ENCODE results near the gene PECR.
A peak's percentile ranks its signal among the peaks of the same experiment; 100 is the strongest.

Gene PECR

DNA sequence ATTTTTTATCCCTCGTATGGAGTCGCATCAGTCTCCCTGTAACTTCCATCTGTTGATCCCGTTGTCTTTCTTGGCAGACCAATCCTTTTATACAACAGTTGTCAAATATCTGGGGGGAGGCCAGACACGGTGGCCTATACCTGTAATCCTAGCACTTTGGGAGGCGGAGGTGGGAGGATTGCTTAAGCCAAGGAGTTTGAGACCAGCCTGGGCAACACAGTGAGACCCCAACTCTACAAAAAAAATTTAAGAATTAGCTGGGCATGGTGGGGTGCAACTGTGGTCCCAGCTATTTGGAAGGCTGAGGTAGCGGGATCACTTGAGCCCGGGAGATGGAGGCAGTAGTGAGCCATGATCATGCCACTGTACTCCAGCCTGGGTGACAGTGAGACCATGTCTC, 29.5 kb upstream of the PECR start:
- H3K4me3 Mint-ChIP-seq = peak overlapping the region; percentile 63 to 97
- DNase-seq (no peak), ATAC-seq (replicated peaks) (no peak)
- peak overlapping the region; percentile 9 for H3K27ac Mint-ChIP-seq
- peaks cover 40 to 51% of the 10 kb centered on the region in 2 donors for H3K36me3 Mint-ChIP-seq
- H3K9me3 Mint-ChIP-seq = peaks cover 0 to 2% of the 10 kb centered on the region in 2 donors
- H3K27me3 Mint-ChIP-seq = no peaks in the 10 kb centered on the region
- peaks cover 39 to 59% of the 10 kb centered on the region in 2 donors for H3K4me1 Mint-ChIP-seq

DNA sequence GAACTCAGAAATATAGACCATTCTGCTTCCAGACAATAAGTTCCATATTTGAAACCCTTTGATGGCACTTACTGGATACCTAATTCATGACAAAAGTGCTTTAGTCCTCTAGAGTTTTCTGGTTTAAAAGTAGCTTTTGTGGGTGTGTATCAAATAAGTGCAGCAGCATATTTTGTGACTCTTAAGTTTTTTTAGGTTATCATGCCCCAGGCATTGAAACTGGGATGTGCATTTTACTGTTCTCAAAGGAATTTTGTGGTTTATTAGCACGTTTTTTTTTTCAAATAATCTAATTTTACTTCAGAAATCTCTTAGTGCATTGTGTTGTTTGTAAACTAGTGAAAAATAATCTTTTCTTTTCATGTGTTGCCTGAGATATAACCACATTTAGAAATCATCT, 29.0 kb upstream of the PECR start:
- Mint-ChIP-seq H3K4me1 (peaks cover 39 to 57% of the 10 kb centered on the region in 2 donors), H3K4me3 (peak overlapping the region; percentile 97 to 99), H3K27me3 (peaks cover 3% of the 10 kb centered on the region in 2 donors), H3K9me3 (peaks cover 0 to 2% of the 10 kb centered on the region in 2 donors), H3K27ac (peak overlapping the region; percentile 51), H3K36me3 (peaks cover 38 to 49% of the 10 kb centered on the region in 2 donors)
- ATAC-seq (replicated peaks) (no peak), DNase-seq (no peak)

DNA sequence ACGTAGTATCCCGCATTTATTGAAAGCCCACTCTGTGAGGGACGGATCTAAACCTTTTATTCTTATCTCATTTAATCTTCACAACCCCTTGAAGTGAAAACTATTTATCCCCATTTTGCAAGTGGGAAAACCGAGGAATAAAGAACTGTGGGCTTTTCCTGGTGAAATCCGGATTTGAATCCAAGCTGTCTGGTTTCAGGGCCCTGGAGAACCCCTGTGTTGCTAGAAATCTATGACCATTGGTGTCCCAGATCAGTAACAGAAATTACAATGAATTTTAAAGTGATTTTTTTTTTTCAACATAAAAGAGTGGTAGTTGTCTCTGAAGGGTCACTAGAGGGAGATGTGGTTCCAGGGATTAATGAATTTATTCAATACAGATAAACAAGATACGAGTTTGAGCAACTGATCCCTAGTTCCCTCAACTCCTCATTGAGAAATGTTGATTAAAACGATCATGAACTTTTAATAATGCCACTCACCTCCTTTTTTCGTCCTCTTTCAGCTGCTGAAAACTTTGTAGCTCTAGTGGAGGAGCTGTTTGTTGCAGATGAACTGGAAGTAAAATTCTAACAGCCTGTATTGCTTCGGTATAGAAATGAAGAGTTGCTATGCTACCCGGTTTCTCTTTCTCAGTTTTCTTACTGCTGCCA, 28.5 kb upstream of the PECR start:
- no peak for DNase-seq
- ATAC-seq (replicated peaks) = no peak
- peaks cover 5 to 8% of the 10 kb centered on the region in 2 donors for H3K27me3 Mint-ChIP-seq
- peak overlapping the region; percentile 97 to 99 for H3K4me3 Mint-ChIP-seq
- peak overlapping the region; percentile 99 for H3K27ac Mint-ChIP-seq
- H3K9me3 Mint-ChIP-seq = peaks cover 0 to 2% of the 10 kb centered on the region in 2 donors
- peaks cover 37 to 53% of the 10 kb centered on the region in 2 donors for H3K4me1 Mint-ChIP-seq
- H3K36me3 Mint-ChIP-seq = peaks cover 37 to 45% of the 10 kb centered on the region in 2 donors

DNA sequence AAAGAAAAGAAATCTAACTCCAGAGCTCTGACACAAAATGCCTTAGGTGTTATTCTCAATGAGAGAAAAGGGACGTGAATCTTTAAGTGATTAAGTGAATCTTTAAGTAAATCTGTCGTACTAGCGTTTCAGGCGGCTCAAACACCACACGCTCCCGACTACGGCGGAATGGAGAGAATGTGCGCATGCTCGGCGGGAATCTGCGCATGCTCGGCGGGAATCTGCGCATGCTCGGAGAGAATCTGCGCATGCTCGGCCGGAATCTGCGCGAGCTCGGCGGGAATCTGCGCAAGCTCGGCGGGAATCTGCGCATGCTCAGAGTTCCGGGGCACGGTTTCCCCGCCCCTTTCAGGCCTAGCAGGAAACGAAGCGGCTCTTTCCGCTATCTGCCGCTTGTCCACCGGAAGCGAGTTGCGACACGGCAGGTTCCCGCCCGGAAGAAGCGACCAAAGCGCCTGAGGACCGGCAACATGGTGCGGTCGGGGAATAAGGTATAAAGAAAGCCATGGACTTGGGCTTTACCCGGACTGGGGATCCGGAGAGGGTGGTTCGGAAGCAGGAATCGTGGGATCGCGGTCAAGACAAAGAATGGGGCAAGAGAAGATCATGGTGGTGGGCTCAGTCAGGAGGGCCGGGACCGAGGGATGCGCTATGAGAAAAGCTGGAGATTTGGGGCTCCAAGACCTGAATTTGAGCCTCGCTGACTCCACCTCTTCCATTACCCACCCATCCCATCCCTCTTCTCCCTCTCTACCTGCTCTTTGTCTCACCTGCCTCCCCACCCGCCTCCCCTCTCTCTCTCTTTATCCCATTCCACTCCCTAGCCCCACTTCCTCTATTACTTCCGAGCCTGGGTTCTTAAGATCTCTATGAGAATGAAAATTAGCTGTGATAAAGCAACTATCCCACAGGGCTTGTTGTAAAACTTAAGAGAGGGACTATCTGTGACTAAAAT, 27.6 kb upstream of the PECR start, which contains the start of gene XRCC5:
TSS of gene XRCC5 (plus strand) at position 382 of the 955 bp plus-strand sequence. CDS start at position 471, 89 bp downstream.
- peaks cover 5 to 10% of the 10 kb centered on the region in 2 donors for H3K27me3 Mint-ChIP-seq
- H3K4me1 Mint-ChIP-seq = peaks cover 29 to 45% of the 10 kb centered on the region in 2 donors
- peaks cover 0 to under 1% of the 10 kb centered on the region in 2 donors for H3K9me3 Mint-ChIP-seq
- H3K4me3 Mint-ChIP-seq = peak within 1 kb of the TSS; percentile 97 to 99
- H3K27ac Mint-ChIP-seq = peak within 1 kb of the TSS; percentile 99
- H3K36me3 Mint-ChIP-seq = peaks cover 28 to 37% of the 10 kb centered on the region in 2 donors
- ATAC-seq (replicated peaks) = peak; percentile 85 to 89
- peak; percentile 95 for DNase-seq

DNA sequence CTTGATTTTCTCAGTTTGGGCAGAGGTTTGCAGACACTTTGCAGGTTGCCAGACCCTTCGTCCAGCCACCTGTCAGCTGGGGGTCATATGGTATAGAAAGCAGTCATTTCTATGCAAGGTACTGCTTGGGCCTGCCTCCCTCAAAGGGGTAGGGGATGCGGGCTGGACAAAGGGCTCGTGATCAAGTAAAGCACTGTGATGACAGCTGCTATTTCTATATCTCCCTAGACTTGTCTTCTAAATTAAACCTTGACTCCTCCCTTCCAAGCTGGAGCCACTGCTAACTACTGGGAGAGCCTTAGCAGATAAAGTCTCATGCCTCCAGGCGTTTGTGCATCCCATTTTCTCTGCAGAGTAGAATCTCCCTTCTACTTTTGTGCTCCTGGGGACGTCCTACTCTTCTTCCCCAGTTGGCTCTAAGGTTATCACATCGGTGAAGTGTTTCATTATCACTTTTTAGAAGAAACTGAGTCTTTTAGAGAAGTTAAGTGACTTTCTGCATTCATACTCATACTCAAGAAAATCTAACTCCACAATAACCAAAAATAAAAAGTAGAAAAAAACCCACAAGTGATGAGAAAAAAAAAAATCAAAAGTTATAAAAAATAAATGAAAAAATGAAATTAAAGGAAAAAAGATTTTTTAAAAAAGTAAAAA, 26.8 kb upstream of the PECR start:
- ATAC-seq (replicated peaks) = no peak
- Mint-ChIP-seq H3K27me3 (peaks cover 5 to 10% of the 10 kb centered on the region in 2 donors), H3K4me1 (peaks cover 23 to 36% of the 10 kb centered on the region in 2 donors), H3K9me3 (no peaks in the 10 kb centered on the region), H3K27ac (peak overlapping the region; percentile 99), H3K36me3 (peaks cover 21 to 29% of the 10 kb centered on the region in 2 donors), H3K4me3 (peak overlapping the region; percentile 97 to 99)
- no peak for DNase-seq

DNA sequence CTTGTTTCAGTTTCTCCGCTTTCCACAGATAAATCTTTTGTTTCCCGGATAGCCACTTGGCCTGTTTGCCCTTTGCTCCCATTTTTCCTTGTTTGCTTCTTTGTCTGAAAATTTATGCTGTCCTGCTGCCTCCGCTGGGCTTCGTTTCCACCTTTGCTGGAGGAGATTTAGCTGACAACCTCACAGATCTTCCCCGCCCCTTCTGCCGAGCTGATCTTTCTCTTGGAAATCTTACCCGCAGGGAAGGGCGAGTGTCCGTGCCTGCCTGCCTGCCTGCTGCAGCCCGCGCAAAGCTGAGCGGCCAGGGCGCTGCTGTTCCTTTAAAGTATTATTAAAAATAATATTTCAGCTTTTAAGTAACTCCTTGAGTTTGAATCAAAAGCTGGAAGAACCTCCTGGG, 26.2 kb upstream of the PECR start:
- Mint-ChIP-seq H3K27ac (peak overlapping the region; percentile 56), H3K4me3 (no peak overlapping the region)

DNA sequence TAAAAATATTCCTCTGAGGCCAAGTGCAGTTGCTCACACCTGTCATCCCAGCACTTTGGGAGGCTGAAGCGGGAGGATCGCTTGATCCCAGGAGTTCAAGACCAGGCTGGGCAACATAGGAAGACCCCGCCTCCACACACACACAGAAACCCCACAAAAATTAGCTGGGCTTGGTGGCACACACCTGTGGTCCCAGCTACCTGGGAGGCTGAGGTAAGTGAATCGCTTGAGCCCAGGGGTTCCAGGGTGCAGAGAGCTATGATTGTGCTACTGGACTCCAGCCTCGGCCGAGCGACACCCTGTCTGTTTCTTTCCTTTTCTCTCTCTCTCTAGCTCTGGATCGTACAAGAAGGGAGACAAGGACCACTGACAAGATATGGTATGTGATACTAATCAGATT, 25.7 kb upstream of the PECR start:
- H3K27ac Mint-ChIP-seq = peak overlapping the region; percentile 25
- peaks cover 5 to 10% of the 10 kb centered on the region in 2 donors for H3K27me3 Mint-ChIP-seq
- peaks cover 13 to 25% of the 10 kb centered on the region in 2 donors for H3K4me1 Mint-ChIP-seq
- H3K9me3 Mint-ChIP-seq = no peaks in the 10 kb centered on the region
- H3K36me3 Mint-ChIP-seq = peaks cover 10 to 18% of the 10 kb centered on the region in 2 donors
- no peak for ATAC-seq (replicated peaks)
- DNase-seq = no peak
- no peak overlapping the region for H3K4me3 Mint-ChIP-seq

More for the DNA sequence above, 26.2 kb upstream of the PECR start:
- no peak for ATAC-seq (replicated peaks)
- Mint-ChIP-seq H3K36me3 (peaks cover 15 to 22% of the 10 kb centered on the region in 2 donors), H3K4me1 (peaks cover 16 to 30% of the 10 kb centered on the region in 2 donors), H3K27me3 (peaks cover 5 to 10% of the 10 kb centered on the region in 2 donors), H3K9me3 (no peaks in the 10 kb centered on the region)
- DNase-seq = no peak

DNA sequence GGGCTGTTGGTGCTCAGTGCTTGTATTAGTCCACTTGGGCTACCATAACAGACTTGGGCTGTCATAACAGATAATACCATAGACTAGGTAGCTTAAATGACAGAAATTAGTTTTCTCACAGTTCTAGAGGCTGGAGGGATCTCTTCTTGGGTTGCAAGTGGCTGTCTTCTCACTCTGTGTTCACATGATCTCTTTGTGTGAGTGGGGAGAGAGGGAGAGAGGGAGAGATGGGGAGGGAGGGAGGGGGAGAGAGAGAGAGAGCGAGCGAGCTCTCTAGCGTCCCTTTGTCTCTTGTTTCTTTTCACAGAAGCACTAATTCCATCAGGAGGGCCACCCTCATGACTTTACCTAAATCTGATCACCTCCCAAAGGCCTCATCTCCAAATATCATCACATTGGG, 23.1 kb upstream of the PECR start:
- Mint-ChIP-seq H3K27me3 (peaks cover 5 to 10% of the 10 kb centered on the region in 2 donors), H3K4me1 (peaks cover 3 to 10% of the 10 kb centered on the region in 2 donors), H3K9me3 (no peaks in the 10 kb centered on the region), H3K36me3 (peaks cover 11 to 13% of the 10 kb centered on the region in 2 donors), H3K27ac (no peak overlapping the region), H3K4me3 (no peak overlapping the region)
- DNase-seq = no peak
- no peak for ATAC-seq (replicated peaks)

DNA sequence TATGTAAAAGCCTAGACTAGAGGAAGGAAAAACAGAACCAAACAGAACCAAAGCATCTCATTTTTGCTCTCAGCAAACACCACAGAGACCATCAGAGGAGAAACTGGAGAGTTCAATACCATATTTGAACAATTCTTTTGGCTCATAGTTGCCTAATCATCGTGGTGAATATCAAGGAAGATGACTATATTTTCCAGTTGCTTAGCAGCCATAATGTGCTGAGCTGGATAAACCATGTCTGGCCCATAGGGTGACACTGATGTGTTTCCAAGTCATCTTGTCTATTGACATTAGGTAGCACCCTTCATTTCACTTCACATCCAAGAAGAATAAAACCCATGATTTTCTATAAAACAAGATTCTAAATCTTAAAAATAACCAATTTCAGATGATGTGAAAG, 21.6 kb upstream of the PECR start:
- no peak overlapping the region for H3K27ac Mint-ChIP-seq
- peaks cover 5 to 10% of the 10 kb centered on the region in 2 donors for H3K27me3 Mint-ChIP-seq
- DNase-seq (no peak), ATAC-seq (replicated peaks) (no peak)
- H3K4me3 Mint-ChIP-seq = no peak overlapping the region
- no peaks in the 10 kb centered on the region for H3K4me1 Mint-ChIP-seq
- no peaks in the 10 kb centered on the region for H3K9me3 Mint-ChIP-seq
- H3K36me3 Mint-ChIP-seq = peaks cover 6 to 10% of the 10 kb centered on the region in 2 donors

DNA sequence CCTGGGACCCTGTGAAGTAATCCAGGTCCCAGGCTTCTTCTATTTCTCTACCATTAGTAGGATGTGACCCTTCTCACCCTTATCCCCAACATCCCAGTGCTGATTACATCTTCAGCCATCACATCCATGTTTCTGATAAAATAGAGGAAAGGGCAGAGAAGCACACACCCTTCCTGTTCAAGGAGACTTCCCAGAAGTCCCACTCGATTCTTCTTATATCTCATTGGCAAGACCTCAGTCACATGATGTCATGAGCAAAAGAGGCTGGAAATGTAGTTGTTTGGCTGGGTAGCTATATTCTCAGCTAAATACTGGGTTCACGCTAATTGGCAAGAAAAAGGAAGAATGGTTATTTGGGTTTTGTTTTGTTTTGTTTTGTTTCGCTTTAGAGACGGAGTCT, 19.5 kb upstream of the PECR start:
- Mint-ChIP-seq H3K36me3 (peaks cover 6 to 10% of the 10 kb centered on the region in 2 donors), H3K27me3 (peaks cover 5 to 10% of the 10 kb centered on the region in 2 donors), H3K4me1 (no peaks in the 10 kb centered on the region), H3K9me3 (no peaks in the 10 kb centered on the region), H3K27ac (no peak overlapping the region), H3K4me3 (no peak overlapping the region)
- DNase-seq = no peak
- ATAC-seq (replicated peaks) = no peak

DNA sequence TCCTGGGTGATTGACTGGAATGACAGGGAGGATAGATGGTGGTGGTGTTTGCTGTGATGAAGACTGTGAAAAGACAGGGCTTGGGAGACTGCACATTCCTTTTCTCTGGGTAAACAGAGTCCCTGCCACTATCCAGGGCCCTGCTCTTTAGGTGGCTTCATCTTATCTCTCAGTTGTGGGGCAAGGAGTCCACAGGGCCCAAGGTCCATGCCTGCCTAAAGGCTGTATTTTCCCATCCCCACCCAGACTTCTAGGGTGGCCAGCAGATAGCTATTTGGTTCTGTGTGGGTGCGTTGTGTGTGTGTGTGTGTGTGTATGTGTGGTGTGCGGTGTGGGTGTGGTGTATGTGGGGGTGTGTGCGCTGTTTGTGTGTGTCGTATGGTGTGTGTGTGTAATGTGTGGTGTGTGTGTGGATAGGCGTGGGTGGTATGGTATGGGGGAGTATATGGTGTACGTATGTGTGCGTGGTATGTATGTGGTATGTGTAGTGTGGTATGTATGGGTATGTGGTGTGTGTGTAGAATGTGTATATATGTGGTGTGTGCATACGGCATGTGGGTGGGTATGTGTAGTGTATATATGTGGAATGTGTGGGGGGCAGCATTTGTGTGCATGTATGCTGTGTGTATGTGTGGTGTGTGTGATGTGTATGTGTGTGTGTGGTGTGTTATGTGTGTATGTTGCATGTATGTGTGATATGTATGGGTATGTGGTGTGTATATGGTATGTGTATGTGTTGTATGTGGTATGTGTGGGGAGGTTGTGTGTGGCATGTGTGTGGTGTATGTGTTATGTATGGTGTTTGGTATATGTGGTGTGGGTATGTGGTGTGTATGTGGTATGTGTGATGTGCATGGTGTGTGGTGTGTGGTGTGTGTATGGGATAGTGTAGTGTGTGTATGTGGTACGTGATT, 17.1 kb upstream of the PECR start:
- ATAC-seq (replicated peaks) = no peak

DNA sequence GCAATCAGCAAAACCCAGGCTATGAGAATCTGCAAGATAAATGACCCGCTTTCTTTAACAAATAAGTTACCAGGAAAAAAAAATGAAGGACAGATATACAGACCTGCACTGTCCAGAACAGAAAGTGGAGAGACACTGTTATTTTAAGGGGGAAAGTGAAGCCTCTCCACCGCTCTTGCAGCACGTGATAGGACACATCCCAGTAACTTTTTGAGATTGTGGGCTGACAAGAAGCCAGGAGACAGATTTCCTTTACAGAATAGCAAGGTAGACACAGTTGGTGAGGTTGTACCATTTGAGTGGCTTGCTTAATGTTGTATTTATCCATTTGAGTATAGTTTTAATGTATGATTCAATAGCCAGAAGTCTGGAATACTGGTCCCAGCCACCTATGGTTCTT, 13.1 kb upstream of the PECR start:
- Mint-ChIP-seq H3K4me3 (no peak overlapping the region), H3K9me3 (no peaks in the 10 kb centered on the region), H3K4me1 (peaks cover 1 to 11% of the 10 kb centered on the region in 2 donors), H3K27ac (no peak overlapping the region), H3K27me3 (no peaks in the 10 kb centered on the region), H3K36me3 (peaks cover under 1 to 3% of the 10 kb centered on the region in 2 donors)
- ATAC-seq (replicated peaks) (no peak), DNase-seq (no peak)

More for the DNA sequence above, 17.1 kb upstream of the PECR start:
- no peak for DNase-seq
- no peak overlapping the region for H3K4me3 Mint-ChIP-seq
- no peak overlapping the region for H3K27ac Mint-ChIP-seq
- H3K4me1 Mint-ChIP-seq = no peaks in the 10 kb centered on the region
- H3K36me3 Mint-ChIP-seq = peaks cover 10% of the 10 kb centered on the region in 2 donors
- no peaks in the 10 kb centered on the region for H3K27me3 Mint-ChIP-seq
- no peaks in the 10 kb centered on the region for H3K9me3 Mint-ChIP-seq

DNA sequence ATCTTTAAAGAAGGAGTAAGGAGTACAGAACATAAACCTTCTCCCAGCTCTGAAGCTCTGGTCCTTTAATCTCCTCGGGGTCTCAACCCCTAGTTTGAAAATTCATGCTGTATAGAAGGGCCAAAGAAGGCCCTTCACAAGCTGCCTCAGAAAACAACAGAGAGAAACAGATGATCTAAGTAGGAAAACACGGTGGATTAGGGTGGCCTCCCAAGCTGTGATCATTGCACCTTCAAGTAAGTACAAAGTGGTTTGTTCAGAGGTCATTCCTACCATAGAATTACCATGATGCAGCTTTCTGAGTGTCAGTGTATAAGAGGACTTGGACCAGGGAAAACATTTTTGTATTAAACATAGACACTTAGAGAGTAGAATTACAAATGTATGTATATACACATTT, 11.0 kb upstream of the PECR start:
- H3K27ac Mint-ChIP-seq = no peak overlapping the region
- no peaks in the 10 kb centered on the region for H3K9me3 Mint-ChIP-seq
- peaks cover 1 to 12% of the 10 kb centered on the region in 2 donors for H3K4me1 Mint-ChIP-seq
- no peak for ATAC-seq (replicated peaks)
- H3K27me3 Mint-ChIP-seq = no peaks in the 10 kb centered on the region
- no peak for DNase-seq
- H3K36me3 Mint-ChIP-seq = peaks cover 0 to 7% of the 10 kb centered on the region in 2 donors
- H3K4me3 Mint-ChIP-seq = no peak overlapping the region
